Peyer's patch (tissue), 4 donors: ENCODE results near the gene FRMPD4. TPM values are rescaled to one million over a fixed set of nuclear protein-coding genes. Genes with fewer than 3 reads are reported as not detected.
"Not testable (repeated sequence)": the region's sequence is repeated elsewhere in the genome, so short reads cannot be mapped to it uniquely, and the experiment has no call there.

Experiments used
- DNase-seq, 3 donors: peaks; one replicate each; pipeline ENCODE4 v3.0.0-alpha.2; 2017 to 2019
- H3K27ac ChIP-seq, 4 donors: fragments of 200-600 bp; sonication (generic); one replicate each; pipeline ENCODE4 v1.5.1; 2016 to 2019
- H3K27me3 ChIP-seq, 2 donors: fragments of 200-600 bp; sonication (generic); one replicate each; pipeline ENCODE4 v1.5.1; 2019
- H3K36me3 ChIP-seq, 3 donors: fragments of 200-600 bp; sonication (generic); one replicate each; pipeline ENCODE4 v1.5.1; 2016 to 2019
- H3K4me1 ChIP-seq, 4 donors: fragments of 200-600 bp; sonication (generic); one replicate each; pipeline ENCODE4 v1.5.1; 2016 to 2019
- H3K4me3 ChIP-seq, 4 donors: fragments of 200-600 bp; sonication (generic); 1 replicate in 3 of 4; 2 replicates in 1 of 4; pipeline ENCODE4 v1.5.1; 2016 to 2019; ENCODE audit warnings: mild to moderate bottlenecking in 1 of 4
- H3K9me3 ChIP-seq, 4 donors: fragments of 200-600 bp; sonication (generic); one replicate each; pipeline ENCODE4 v1.5.1; 2016 to 2019; ENCODE audit warnings: mild to moderate bottlenecking in 1 of 4
- CTCF ChIP-seq, 6 experiments: fragments of 450-650 bp in 4 of 6; fragments of 200-600 bp in 2 of 6; sonication (generic) in 1 of 6; IDR thresholded peaks; one replicate each; pipeline ENCODE4 v1.5.1; 2017 to 2019; ENCODE audit warnings: antibody characterized with exemption in 6 of 6, mild to moderate bottlenecking in 3 of 6, moderate library complexity in 1 of 6
- POLR2A ChIP-seq, 2 donors: fragments of 450-650 bp; IDR thresholded peaks; one replicate each; pipeline ENCODE4 v1.5.1; 2017; ENCODE audit warnings: antibody characterized with exemption in 2 of 2, mild to moderate bottlenecking in 2 of 2, moderate library complexity in 2 of 2
- total RNA-seq, 4 donors: library from RNA; depleted of rRNA; stranded (reverse); fragments of >200 nt; gene quantifications; one replicate each; pipeline ENCODE4 v1.1.0, GENCODE V29; 2016

FRMPD4 gene
- total RNA-seq, 4 donors from 2014 or later: 0.19 TPM; not detected in 3

GRCh38 chrX:12162420-12162819 lies 24.1 kb downstream of the FRMPD4 start:
- H3K27me3 ChIP-seq: no peaks in the 10 kb centered on the region
- no peaks in the 10 kb centered on the region for H3K9me3 ChIP-seq
- no peak overlapping the region for H3K4me3 ChIP-seq
- DNase-seq: no peak
- no peak overlapping the region for H3K27ac ChIP-seq
- no peaks in the 10 kb centered on the region for H3K36me3 ChIP-seq
- TF ChIP-seq CTCF (IDR thresholded peaks at IDR 0.05): no peak
- TF ChIP-seq POLR2A (IDR thresholded peaks at IDR 0.05): no peak
- no peaks in the 10 kb centered on the region for H3K4me1 ChIP-seq

GRCh38 chrX:12164180-12164579 lies 25.9 kb downstream of the FRMPD4 start:
- not testable (repeated sequence) for H3K9me3 ChIP-seq, H3K36me3 ChIP-seq, H3K4me1 ChIP-seq, H3K27ac ChIP-seq, H3K4me3 ChIP-seq, H3K27me3 ChIP-seq, DNase-seq

- Histone ChIP-seq H3K4me1 (no peaks in the 10 kb centered on the region), H3K27ac (no peak overlapping the region), H3K4me3 (no peak overlapping the region), H3K9me3 (no peaks in the 10 kb centered on the region), H3K36me3 (no peaks in the 10 kb centered on the region), H3K27me3 (no peaks in the 10 kb centered on the region)
- no peak for DNase-seq
- TF ChIP-seq CTCF (IDR thresholded peaks at IDR 0.05) (no peak), POLR2A (IDR thresholded peaks at IDR 0.05) (no peak)
These were observed 32.5 kb downstream of the FRMPD4 start for GRCh38 chrX:12170755-12171154.

GRCh38 chrX:12174358-12174757 lies 36.1 kb downstream of the FRMPD4 start:
- Histone ChIP-seq H3K4me1 (no peaks in the 10 kb centered on the region), H3K27me3 (no peaks in the 10 kb centered on the region), H3K27ac (no peak overlapping the region), H3K36me3 (no peaks in the 10 kb centered on the region), H3K4me3 (no peak overlapping the region), H3K9me3 (no peaks in the 10 kb centered on the region)
- no peak for TF ChIP-seq POLR2A (IDR thresholded peaks at IDR 0.05)
- no peak for TF ChIP-seq CTCF (IDR thresholded peaks at IDR 0.05)
- no peak for DNase-seq

GRCh38 chrX:12197030-12197429 lies 58.8 kb downstream of the FRMPD4 start:
- DNase-seq: no peak
- H3K27ac ChIP-seq: no peak overlapping the region
- no peaks in the 10 kb centered on the region for H3K27me3 ChIP-seq
- no peaks in the 10 kb centered on the region for H3K4me1 ChIP-seq
- no peak overlapping the region for H3K4me3 ChIP-seq
- no peaks in the 10 kb centered on the region for H3K9me3 ChIP-seq
- TF ChIP-seq CTCF (IDR thresholded peaks at IDR 0.05) (no peak), POLR2A (IDR thresholded peaks at IDR 0.05) (no peak)
- H3K36me3 ChIP-seq: no peaks in the 10 kb centered on the region

GRCh38 chrX:12206413-12206812 lies 68.1 kb downstream of the FRMPD4 start:
- DNase-seq: no peak
- no peak overlapping the region for H3K27ac ChIP-seq
- no peak overlapping the region for H3K4me3 ChIP-seq
- H3K4me1 ChIP-seq: no peaks in the 10 kb centered on the region
- H3K9me3 ChIP-seq: no peaks in the 10 kb centered on the region
- H3K36me3 ChIP-seq: no peaks in the 10 kb centered on the region
- H3K27me3 ChIP-seq: no peaks in the 10 kb centered on the region
- TF ChIP-seq POLR2A (IDR thresholded peaks at IDR 0.05) (no peak), CTCF (IDR thresholded peaks at IDR 0.05) (no peak)
